HCT116 (cell line): ENCODE results near the gene ZNF445. TPM values are rescaled to one million over a fixed set of nuclear protein-coding genes. Genes with fewer than 3 reads are reported as not detected.

Experiments used
- ATAC-seq: fragments of 200-7000 bp; cut with Tn5 transposase; 2 replicates; pipeline ENCODE4 v1.9.1; 2020; ENCODE audit warnings: mild to moderate bottlenecking, moderate library complexity
- BruUV-seq: library from RNA; stranded (reverse); fragments of 400-500 nt; replicated peaks from 2 replicates; lab custom pipeline; 2021; lab: Mats Ljungman, UMichigan
- CTCF ChIA-PET: fragments of 300-600 bp; sonication (Branson Sonifier 250); formaldehyde crosslinking; loops from one replicate; lab custom pipeline; 2021; ENCODE audit warnings: antibody characterized with exemption; lab: Charles Lee
- POLR2A ChIA-PET: fragments of 300-600, 350-600 bp; sonication (Branson Sonifier 250); formaldehyde crosslinking; loops from one replicate; lab custom pipeline; 2021; ENCODE audit warnings: antibody characterized with exemption; lab: Charles Lee
- RAD21 ChIA-PET, 2 experiments: fragments of 300-600 bp; sonication (Branson Sonifier 250); formaldehyde crosslinking; loops; one replicate each; lab custom pipeline; 2023; ENCODE audit warnings: low total read pairs in 2 of 2; ENCODE audit not compliant: uncharacterized antibody in 2 of 2, unreplicated experiment in 2 of 2, low non-redundant PET in 1 of 2; lab: Charles Lee
- DNase-seq: peaks from one replicate; pipeline ENCODE4 v3.0.0-alpha.2; 2010; ENCODE audit warnings: low read depth, low spot score
- H2AFZ ChIP-seq: fragments of 200-600 bp; shearing (Covaris generic), sonication (generic); 2 replicates; pipeline ENCODE4 v1.6.1; 2017; ENCODE audit warnings: low read depth, mixed run types, mixed read lengths, antibody characterized with exemption, low read length; ENCODE audit not compliant: poor library complexity, severe bottlenecking
- H3K27ac ChIP-seq: 2 replicates; pipeline ENCODE4 v1.5.1; 2012; ENCODE audit warnings: low read depth, low read length
- H3K27me3 ChIP-seq: fragments of 200-600 bp; sonication (generic); 2 replicates; pipeline ENCODE4 v1.6.1; 2016; ENCODE audit warnings: mixed run types, low read length, mixed read lengths; ENCODE audit not compliant: insufficient read depth
- H3K36me3 ChIP-seq, 2 experiments: fragments of 200-500 bp in 1 of 2; fragments of 200-600 bp in 1 of 2; sonication (Bioruptor generic) in 1 of 2; sonication (generic) in 1 of 2; 2 replicates each; pipeline versions ENCODE4 v1.5.1 to v1.6.1; 2014 to 2016; ENCODE audit warnings: low read length in 2 of 2, inconsistent platforms in 1 of 2, mixed read lengths in 1 of 2, mixed run types in 1 of 2; ENCODE audit not compliant: insufficient read depth in 2 of 2, control insufficient read depth in 1 of 2
- H3K4me1 ChIP-seq, 2 experiments: fragments of 200-600 bp in 1 of 2; sonication (generic) in 1 of 2; 2 replicates each; pipeline versions ENCODE4 v1.5.1 to v1.6.1; 2012 to 2017; ENCODE audit warnings: low read length in 2 of 2, inconsistent platforms in 1 of 2, mild to moderate bottlenecking in 1 of 2, mixed read lengths in 1 of 2, mixed run types in 1 of 2, moderate library complexity in 1 of 2; ENCODE audit not compliant: insufficient read depth in 2 of 2, control insufficient read depth in 1 of 2
- H3K4me2 ChIP-seq: fragments of 200-600 bp; sonication (generic); 2 replicates; pipeline ENCODE4 v1.6.1; 2017; ENCODE audit warnings: mixed run types, low read length, mixed read lengths
- H3K4me3 ChIP-seq, 2 experiments: fragments of 200-600 bp in 1 of 2; sonication (generic) in 1 of 2; replicated peaks in 1 of 2; 2 replicates each; pipeline ENCODE4 v1.5.1; 2011 to 2016; ENCODE audit warnings: low read length in 2 of 2, control low read depth in 1 of 2, low read depth in 1 of 2, mild to moderate bottlenecking in 1 of 2, mixed read lengths in 1 of 2, mixed run types in 1 of 2
- H3K79me2 ChIP-seq: fragments of 200-600 bp; sonication (generic); 2 replicates; pipeline ENCODE4 v1.6.1; 2017; ENCODE audit warnings: mild to moderate bottlenecking, mixed run types, low read length, moderate library complexity, mixed read lengths; ENCODE audit not compliant: insufficient read depth
- H3K9ac ChIP-seq: fragments of 200-600 bp; sonication (generic); 2 replicates; pipeline ENCODE4 v1.6.1; 2016; ENCODE audit warnings: low read length, mixed read lengths
- H3K9me2 ChIP-seq: fragments of 200-600 bp; sonication (generic), shearing (Covaris generic); 2 replicates; pipeline ENCODE4 v1.6.1; 2017; ENCODE audit warnings: mixed run types, mild to moderate bottlenecking, moderate library complexity; ENCODE audit not compliant: insufficient read depth
- H3K9me3 ChIP-seq, 2 experiments: fragments of 200-500 bp in 1 of 2; fragments of 200-600 bp in 1 of 2; sonication (Bioruptor generic) in 1 of 2; sonication (generic) in 1 of 2; 2 replicates each; pipeline ENCODE4 v1.6.1; 2014 to 2017; ENCODE audit warnings: low read length in 2 of 2, mixed read lengths in 2 of 2, inconsistent platforms in 1 of 2, low read depth in 1 of 2, mild to moderate bottlenecking in 1 of 2, mixed run types in 1 of 2, moderate library complexity in 1 of 2; ENCODE audit not compliant: control insufficient read depth in 1 of 2, insufficient read depth in 1 of 2
- H4K20me1 ChIP-seq: fragments of 200-600 bp; sonication (generic), shearing (Covaris generic); 2 replicates; pipeline ENCODE4 v1.6.1; 2017; ENCODE audit warnings: mixed run types, mild to moderate bottlenecking, moderate library complexity; ENCODE audit not compliant: insufficient read depth
- CBX3 ChIP-seq: IDR thresholded peaks from 2 replicates; pipeline ENCODE4 v1.6.1; 2012; ENCODE audit warnings: low read depth
- CEBPB ChIP-seq: IDR thresholded peaks from 2 replicates; pipeline ENCODE4 v1.6.1; 2012; ENCODE audit warnings: low read depth
- CTCF ChIP-seq, 3 experiments: fragments of 200-600 bp in 1 of 3; sonication (generic) in 1 of 3; IDR thresholded peaks in 2 of 3; conservative IDR thresholded peaks in 1 of 3; 2 replicates each; pipeline ENCODE4 v1.5.1; 2012 to 2017; ENCODE audit warnings: low read depth in 2 of 3, low read length in 2 of 3, antibody characterized with exemption in 1 of 3, borderline replicate concordance in 1 of 3, control low read depth in 1 of 3, mild to moderate bottlenecking in 1 of 3, mixed read lengths in 1 of 3, mixed run types in 1 of 3, moderate library complexity in 1 of 3; ENCODE audit not compliant: insufficient read depth in 1 of 3
- ELF1 ChIP-seq: IDR thresholded peaks from 2 replicates; pipeline ENCODE4 v1.6.1; 2012; ENCODE audit warnings: low read depth, borderline replicate concordance
- EZH2 ChIP-seq: fragments of 200-600 bp; sonication (generic); IDR thresholded peaks from 2 replicates; pipeline ENCODE4 v1.6.1; 2017; ENCODE audit warnings: antibody characterized with exemption, mixed run types
- POLR2A ChIP-seq: IDR thresholded peaks from 2 replicates; pipeline ENCODE4 v1.7.0; 2011; ENCODE audit warnings: borderline replicate concordance; ENCODE audit not compliant: insufficient read depth, insufficient read length; ENCODE audit errors: extremely low read depth
- POLR2AphosphoS5 ChIP-seq: IDR thresholded peaks from 2 replicates; pipeline ENCODE4 v1.6.1; 2011; ENCODE audit warnings: mild to moderate bottlenecking, low read depth, low read length, moderate library complexity
- RAD21 ChIP-seq: IDR thresholded peaks from 2 replicates; pipeline ENCODE4 v1.6.1; 2012; ENCODE audit warnings: low read depth, mild to moderate bottlenecking
- SP1 ChIP-seq: IDR thresholded peaks from 2 replicates; pipeline ENCODE4 v1.6.1; 2012; ENCODE audit warnings: low read depth
- SRF ChIP-seq: IDR thresholded peaks from 2 replicates; pipeline ENCODE4 v1.6.1; 2012; ENCODE audit warnings: low read depth
- TCF7L2 ChIP-seq: IDR thresholded peaks from 2 replicates; pipeline ENCODE4 v1.7.0; 2011; ENCODE audit warnings: borderline replicate concordance, inconsistent platforms; ENCODE audit not compliant: insufficient read depth, insufficient read length; ENCODE audit errors: extremely low read depth
- ZNF274 ChIP-seq: fragments of 200-500 bp; sonication (Bioruptor generic); IDR thresholded peaks from 2 replicates; pipeline ENCODE4 v1.6.1; 2014; ENCODE audit warnings: mild to moderate bottlenecking, low read depth, low read length, inconsistent platforms
- intact Hi-C: fragments of 100-400 bp; cut with micrococcal nuclease; formaldehyde crosslinking; loops from 2 replicates; pipeline ENCODE4 v1.10.0; 2022
- total RNA-seq: library from RNA; stranded (reverse); gene quantifications from one replicate; pipeline ENCODE4 v1.2.1, GENCODE V29; 2021; ENCODE audit not compliant: unreplicated experiment
- TF ChIP-seq, protein P1 (sequence below): IDR thresholded peaks from 2 replicates; pipeline ENCODE4 v1.6.1; 2012; ENCODE audit warnings: low read depth
- TF ChIP-seq, protein P2 (sequence below): IDR thresholded peaks from 2 replicates; pipeline ENCODE4 v1.6.1; 2012

Gene ZNF445
- total RNA-seq, 1 experiment from 2014 or later = 19.9 TPM

DNA sequence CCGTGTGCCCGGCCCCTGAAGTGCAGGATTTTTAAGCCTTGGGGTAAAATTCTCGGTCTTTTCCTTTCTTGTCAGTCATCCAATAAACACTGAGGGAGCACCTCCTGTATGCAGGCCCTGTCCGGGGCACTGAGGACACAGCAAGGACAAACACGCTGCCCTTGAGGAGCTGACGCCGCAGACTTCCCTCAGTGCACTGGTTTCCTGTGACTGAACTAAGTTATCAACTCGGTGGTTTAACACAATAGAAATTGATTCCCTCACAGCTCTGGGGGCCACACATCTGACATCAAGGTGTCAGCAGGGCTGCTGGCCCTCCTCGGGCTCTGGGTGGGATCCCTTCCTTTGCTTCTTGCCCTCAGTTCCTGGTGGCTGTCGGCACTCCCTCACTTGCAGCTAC is 65.1 kb downstream of the ZNF445 start (continued):
- TF ChIP-seq, protein P1, sequence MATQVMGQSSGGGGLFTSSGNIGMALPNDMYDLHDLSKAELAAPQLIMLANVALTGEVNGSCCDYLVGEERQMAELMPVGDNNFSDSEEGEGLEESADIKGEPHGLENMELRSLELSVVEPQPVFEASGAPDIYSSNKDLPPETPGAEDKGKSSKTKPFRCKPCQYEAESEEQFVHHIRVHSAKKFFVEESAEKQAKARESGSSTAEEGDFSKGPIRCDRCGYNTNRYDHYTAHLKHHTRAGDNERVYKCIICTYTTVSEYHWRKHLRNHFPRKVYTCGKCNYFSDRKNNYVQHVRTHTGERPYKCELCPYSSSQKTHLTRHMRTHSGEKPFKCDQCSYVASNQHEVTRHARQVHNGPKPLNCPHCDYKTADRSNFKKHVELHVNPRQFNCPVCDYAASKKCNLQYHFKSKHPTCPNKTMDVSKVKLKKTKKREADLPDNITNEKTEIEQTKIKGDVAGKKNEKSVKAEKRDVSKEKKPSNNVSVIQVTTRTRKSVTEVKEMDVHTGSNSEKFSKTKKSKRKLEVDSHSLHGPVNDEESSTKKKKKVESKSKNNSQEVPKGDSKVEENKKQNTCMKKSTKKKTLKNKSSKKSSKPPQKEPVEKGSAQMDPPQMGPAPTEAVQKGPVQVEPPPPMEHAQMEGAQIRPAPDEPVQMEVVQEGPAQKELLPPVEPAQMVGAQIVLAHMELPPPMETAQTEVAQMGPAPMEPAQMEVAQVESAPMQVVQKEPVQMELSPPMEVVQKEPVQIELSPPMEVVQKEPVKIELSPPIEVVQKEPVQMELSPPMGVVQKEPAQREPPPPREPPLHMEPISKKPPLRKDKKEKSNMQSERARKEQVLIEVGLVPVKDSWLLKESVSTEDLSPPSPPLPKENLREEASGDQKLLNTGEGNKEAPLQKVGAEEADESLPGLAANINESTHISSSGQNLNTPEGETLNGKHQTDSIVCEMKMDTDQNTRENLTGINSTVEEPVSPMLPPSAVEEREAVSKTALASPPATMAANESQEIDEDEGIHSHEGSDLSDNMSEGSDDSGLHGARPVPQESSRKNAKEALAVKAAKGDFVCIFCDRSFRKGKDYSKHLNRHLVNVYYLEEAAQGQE = no peak
- TF ChIP-seq RAD21 (no peak), ZNF274 (no peak)

- no peak overlapping the region for H3K9ac ChIP-seq
- TF ChIP-seq POLR2AphosphoS5 (no peak), RAD21 (no peak), SRF (no peak), CBX3 (no peak), ELF1 (no peak), CEBPB (no peak), CTCF (IDR thresholded peaks at IDR 0.05 in 2 of 3, conservative IDR thresholded peaks at IDR 0.05 in 1 of 3; ENCODE audit: borderline replicate concordance in 1 of 3, insufficient read depth in 1 of 3, low read depth in 2 of 3, low read length in 2 of 3) (no peak), POLR2A (no peak), TCF7L2 (no peak), SP1 (no peak), EZH2 (no peak)
- TF ChIP-seq, protein P2, sequence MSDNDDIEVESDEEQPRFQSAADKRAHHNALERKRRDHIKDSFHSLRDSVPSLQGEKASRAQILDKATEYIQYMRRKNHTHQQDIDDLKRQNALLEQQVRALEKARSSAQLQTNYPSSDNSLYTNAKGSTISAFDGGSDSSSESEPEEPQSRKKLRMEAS = no peak
- TF ChIP-seq, all 23 proteins: peak for 0
- Histone ChIP-seq H3K79me2 (no peaks in the 10 kb centered on the region), H3K27ac (no peak overlapping the region), H4K20me1 (no peaks in the 10 kb centered on the region), H3K4me3 (no peak overlapping the region), H3K27me3 (no peaks in the 10 kb centered on the region), H3K9me2 (no peaks in the 10 kb centered on the region), H2AFZ (no peak overlapping the region), H3K4me2 (no peak overlapping the region), H3K9me3 (no peaks in the 10 kb centered on the region), H3K4me1 (no peaks in the 10 kb centered on the region), H3K36me3 (no peaks in the 10 kb centered on the region; a peak in 1 of 4 replicates)
- BruUV-seq = no TSS peak
- RAD21 ChIA-PET = no interaction called here
- POLR2A ChIA-PET = no interaction called here
- CTCF ChIA-PET = no interaction called here
- ATAC-seq (no peak), DNase-seq (no peak)
- intact Hi-C loops = no loop called here
Measured at GRCh38 chr3:44411031-44411645, 66.3 kb downstream of the ZNF445 start.
